Measurements from ENCODE around the gene SLC9A1.

GRCh38 chr1:27152829-27153548 lies 1.9 kb downstream of the SLC9A1 start:
- no peak for TF ChIP-seq CTCF (IDR thresholded peaks at IDR 0.05; ENCODE audit: low read depth, low read length)
- no peak for TF ChIP-seq EZH2phosphoT487 (IDR thresholded peaks at IDR 0.05; ENCODE audit: low read depth)
